SKM-1 treated with dmso at 0.1 percent for 144 hours (cell line): Measurements from ENCODE around the gene DOLPP1.

Source experiments
- DNase-seq: peaks from one replicate; lab custom pipeline; 2025; ENCODE audit not compliant: unreplicated experiment; lab: John Stamatoyannopoulos, UW

The DOLPP1 gene

GRCh38 chr9:129063061-129063460 lies 17.9 kb upstream of the DOLPP1 start:
- no peak for DNase-seq

DNA sequence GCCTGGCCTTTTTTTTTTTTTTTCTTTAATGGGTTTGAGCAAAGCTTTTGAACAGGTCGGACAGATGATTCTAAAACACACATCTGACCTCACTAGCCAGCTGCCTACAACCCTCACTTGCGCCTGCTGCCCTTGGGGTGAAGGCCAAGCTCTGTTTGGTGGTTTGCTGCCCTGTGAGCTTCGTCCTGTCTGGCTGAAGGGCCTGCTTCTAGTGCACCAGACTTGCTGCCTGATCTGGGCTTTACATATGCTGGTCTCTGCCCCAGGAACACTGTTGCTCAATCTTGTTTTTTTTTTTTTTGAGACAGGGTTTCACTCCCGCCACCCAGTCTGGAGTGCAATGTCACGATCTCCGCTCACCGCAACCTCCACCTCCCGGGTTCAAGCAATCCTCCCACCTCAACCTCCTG lies 16.4 kb upstream of the DOLPP1 start:
- no peak for DNase-seq

GRCh38 chr9:129068110-129068509 lies 12.8 kb upstream of the DOLPP1 start:
- no peak for DNase-seq

GRCh38 chr9:129068990-129069861 lies 11.7 kb upstream of the DOLPP1 start:
- DNase-seq = no peak

- DNase-seq = no peak
These were observed 10.9 kb upstream of the DOLPP1 start for GRCh38 chr9:129069862-129070641.

DNA sequence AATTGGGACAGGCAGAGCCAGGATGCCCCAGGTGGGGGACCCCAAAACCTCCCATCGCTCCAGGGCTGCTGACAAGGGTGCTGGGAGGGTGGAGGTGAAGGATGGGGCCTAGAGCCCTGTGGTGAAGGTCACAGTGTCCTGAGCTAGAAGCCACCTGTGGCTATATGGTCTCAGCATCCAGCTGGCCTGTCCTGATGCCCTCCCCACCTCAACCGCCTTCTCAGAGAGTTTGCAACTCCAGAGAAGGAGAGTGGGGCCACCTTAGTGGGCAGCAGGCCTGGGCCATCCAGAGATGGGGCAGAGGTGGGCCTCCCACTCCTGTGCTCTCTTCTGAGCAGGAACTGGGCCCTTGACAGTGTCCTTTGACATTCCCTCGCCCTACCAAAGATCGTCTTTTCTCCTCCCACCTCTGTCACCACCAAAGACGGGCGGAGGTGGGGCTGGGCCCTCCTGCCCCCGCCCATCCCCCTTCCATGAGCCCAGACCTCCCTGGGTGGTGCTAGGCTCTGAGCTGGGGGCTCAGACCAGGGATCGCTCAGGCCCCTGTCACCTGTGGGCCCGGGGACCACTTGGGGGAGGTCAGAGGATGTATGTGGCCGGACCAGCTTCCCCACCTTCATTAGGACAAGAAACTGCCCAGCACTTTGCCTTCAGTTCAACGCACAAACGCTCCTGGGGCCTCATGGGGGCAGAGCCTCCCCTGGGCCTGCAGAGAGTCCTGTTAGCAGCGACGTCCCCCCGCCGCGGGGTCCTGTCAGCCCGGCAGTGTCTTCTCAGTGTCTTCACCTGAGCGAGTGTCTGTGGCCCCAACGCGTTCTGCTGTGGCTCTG lies 10.0 kb upstream of the DOLPP1 start:
- no peak for DNase-seq

DNA sequence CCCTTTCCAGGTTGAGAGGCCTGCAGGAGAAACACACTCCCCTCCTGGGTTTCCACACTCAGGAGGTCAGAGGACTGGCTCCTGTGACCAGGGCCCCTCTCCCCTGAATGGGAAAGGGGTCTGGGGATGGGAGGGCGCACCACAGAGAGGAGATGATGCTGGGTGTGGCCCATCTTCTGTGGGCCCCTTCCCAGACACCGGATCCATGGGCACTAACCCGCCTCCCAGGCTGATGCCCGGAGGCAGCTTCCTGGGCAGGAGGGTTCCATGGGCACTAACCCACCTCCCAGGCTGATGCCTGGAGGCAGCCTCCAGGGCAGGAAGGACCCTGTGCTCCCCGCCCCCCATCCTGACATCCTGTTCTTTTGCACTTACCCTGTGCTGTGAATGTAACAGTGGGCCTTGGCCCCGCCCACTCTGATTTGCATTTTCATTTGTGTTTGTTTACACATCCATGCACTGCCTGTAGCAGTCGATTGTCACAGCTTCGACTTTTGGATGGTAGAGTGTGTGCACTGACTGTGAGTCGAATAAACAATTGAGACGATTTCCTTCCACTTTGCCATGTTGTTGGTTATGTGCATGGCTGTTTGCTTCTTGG lies 9.3 kb upstream of the DOLPP1 start:
- DNase-seq = no peak

DNA sequence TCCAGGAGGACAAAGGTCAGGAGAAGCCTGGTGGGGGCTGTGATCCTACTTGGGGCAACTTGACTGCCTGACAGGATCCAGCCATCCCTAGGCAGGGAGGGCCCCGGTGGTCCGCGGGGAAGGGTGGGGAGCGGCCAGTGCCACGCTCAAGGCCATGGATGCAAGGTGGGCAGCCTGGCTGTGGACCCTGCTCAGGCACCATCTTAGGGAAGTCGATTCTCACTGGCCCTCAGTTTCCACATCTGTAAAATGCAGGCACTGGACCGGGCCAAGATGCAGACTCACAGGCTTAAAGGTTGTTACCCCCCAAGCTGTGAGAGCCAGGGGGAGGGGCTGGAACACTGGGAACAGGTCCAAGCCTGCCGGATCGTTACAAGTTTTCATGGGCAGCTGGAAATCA lies 8.7 kb upstream of the DOLPP1 start:
- no peak for DNase-seq

- DNase-seq = no peak
These were observed 7.5 kb upstream of the DOLPP1 start for GRCh38 chr9:129073404-129073803.

GRCh38 chr9:129074106-129074505 lies 6.8 kb upstream of the DOLPP1 start:
- DNase-seq = no peak

- no peak for DNase-seq
These were observed 4.8 kb upstream of the DOLPP1 start for GRCh38 chr9:129075996-129076639.

- no peak for DNase-seq
These were observed 4.3 kb upstream of the DOLPP1 start for GRCh38 chr9:129076640-129077037.

DNA sequence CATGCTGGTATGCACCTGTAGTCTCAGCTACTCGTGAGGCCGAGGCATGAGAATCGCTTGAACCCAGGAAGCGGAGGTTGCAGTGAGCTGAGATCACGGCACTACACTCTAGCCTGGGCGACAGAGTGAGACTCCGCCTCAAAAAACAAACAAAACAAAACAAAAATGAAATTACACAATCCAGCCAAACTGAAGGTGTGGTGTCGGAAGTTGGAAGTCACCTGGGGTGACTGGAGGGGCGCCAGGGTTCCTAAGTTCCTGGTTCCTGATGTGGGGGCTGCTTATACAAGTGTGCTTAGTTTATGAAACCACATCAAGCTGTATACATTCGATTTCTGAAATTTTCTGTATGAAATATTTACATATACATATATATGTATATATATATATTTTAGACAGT lies 3.7 kb upstream of the DOLPP1 start:
- DNase-seq = no peak

GRCh38 chr9:129078691-129079503 lies 2.0 kb upstream of the DOLPP1 start:
- DNase-seq = no peak

GRCh38 chr9:129079829-129080228 lies 1.1 kb upstream of the DOLPP1 start:
- no peak for DNase-seq

GRCh38 chr9:129080298-129080600 lies 662 bp upstream of the DOLPP1 start:
- DNase-seq = no peak

DNA sequence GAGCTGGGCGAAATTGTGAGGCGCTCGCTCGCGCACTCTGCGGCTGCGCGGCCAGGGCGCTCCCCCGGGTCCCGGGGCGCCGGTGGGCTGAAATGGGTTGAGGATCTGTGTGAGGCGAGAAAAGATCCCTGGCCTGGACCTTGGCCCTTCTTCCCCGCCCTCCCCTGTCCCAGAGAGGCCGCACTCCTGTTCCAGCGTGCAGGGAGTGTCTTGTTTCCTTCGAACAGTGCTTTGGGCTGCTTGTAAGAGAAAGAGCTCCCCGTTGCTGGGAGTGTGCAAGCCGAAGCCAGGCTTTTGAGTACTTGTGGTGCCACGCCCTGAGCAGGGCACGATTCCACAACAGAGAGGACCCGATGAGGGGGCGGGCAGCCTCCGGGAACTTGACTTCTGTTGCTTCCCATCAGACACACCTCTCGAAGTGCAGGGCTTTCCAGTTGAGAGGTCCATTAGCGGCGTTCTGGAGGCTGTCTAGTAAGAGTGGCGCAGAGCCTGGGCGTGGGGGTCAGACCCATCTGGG lies 535 bp downstream of the DOLPP1 start:
- DNase-seq = no peak

GRCh38 chr9:129084087-129084486 lies 3.2 kb downstream of the DOLPP1 start:
- no peak for DNase-seq

GRCh38 chr9:129089246-129089645 lies 8.3 kb downstream of the DOLPP1 start:
- no peak for DNase-seq
